IPS DF 6.9 (cell line): ENCODE data around the gene CACNA2D2.

Experiments
- DNase-seq: peaks from one replicate; pipeline ENCODE4 v3.0.0-alpha.2; 2013; ENCODE audit warnings: low read depth, low spot score
- H3K27ac ChIP-seq: one replicate; pipeline ENCODE4 v1.5.1; 2013; ENCODE audit warnings: low read length, control low read depth
- H3K27me3 ChIP-seq: 2 replicates; pipeline ENCODE4 v1.6.1; 2013; ENCODE audit warnings: mild to moderate bottlenecking, low read length; ENCODE audit not compliant: control insufficient read depth, insufficient read depth
- H3K36me3 ChIP-seq: 2 replicates; pipeline ENCODE4 v1.6.1; 2013; ENCODE audit warnings: low read length; ENCODE audit not compliant: control insufficient read depth, insufficient read depth
- H3K4me1 ChIP-seq: 2 replicates; pipeline ENCODE4 v1.6.1; 2013; ENCODE audit warnings: low read length; ENCODE audit not compliant: control insufficient read depth, insufficient read depth
- H3K4me3 ChIP-seq: 2 replicates; pipeline ENCODE4 v1.5.1; 2013; ENCODE audit warnings: mild to moderate bottlenecking, low read length
- H3K9me3 ChIP-seq: 2 replicates; pipeline ENCODE4 v1.6.1; 2013; ENCODE audit warnings: low read length, inconsistent platforms; ENCODE audit not compliant: control insufficient read depth, insufficient read depth
- WGBS: extraction: QIAGEN DNeasy Blood & Tissue Kit; methylation state at CpG from one replicate; pipeline ENCODE4 v1.1.7; 2013; ENCODE audit warnings: mixed read lengths, missing lambda C conversion rate; ENCODE audit not compliant: insufficient read length, insufficient coverage; 5-methylcytosine and 5-hydroxymethylcytosine counted together

CACNA2D2 gene

GRCh38 chr3:50325497-50326181 lies 177.8 kb downstream of the CACNA2D2 start:
- peaks cover 11% of the 10 kb centered on the region for H3K36me3 ChIP-seq
- no peak overlapping the region for H3K4me3 ChIP-seq
- WGBS: no CpG with 5 or more reads among the region's 11 CpGs
- H3K9me3 ChIP-seq: no peaks in the 10 kb centered on the region
- no peaks in the 10 kb centered on the region for H3K27me3 ChIP-seq
- no peak for DNase-seq
- H3K4me1 ChIP-seq: peaks cover 3% of the 10 kb centered on the region; the same call in 1 of the 2 replicates
- no peak overlapping the region for H3K27ac ChIP-seq

GRCh38 chr3:50325113-50325480 lies 178.3 kb downstream of the CACNA2D2 start:
- Histone ChIP-seq H3K4me3 (no peak overlapping the region), H3K4me1 (peaks cover 5% of the 10 kb centered on the region)

GRCh38 chr3:50324351-50325112 lies 178.9 kb downstream of the CACNA2D2 start:
- Histone ChIP-seq H3K27ac (no peak overlapping the region), H3K27me3 (no peaks in the 10 kb centered on the region), H3K9me3 (no peaks in the 10 kb centered on the region), H3K36me3 (peaks cover 4% of the 10 kb centered on the region), H3K4me3 (no peak overlapping the region), H3K4me1 (peaks cover 8% of the 10 kb centered on the region)
- no CpG with 5 or more reads among the region's 4 CpGs for WGBS
- DNase-seq: no peak

More at GRCh38 chr3:50325113-50325480, 178.3 kb downstream of the CACNA2D2 start:
- DNase-seq: no peak
- no CpG with 5 or more reads among the region's 2 CpGs for WGBS
- peaks cover 7% of the 10 kb centered on the region; the same call in 1 of the 2 replicates for H3K36me3 ChIP-seq
- no peaks in the 10 kb centered on the region for H3K9me3 ChIP-seq
- H3K27ac ChIP-seq: no peak overlapping the region
- no peaks in the 10 kb centered on the region for H3K27me3 ChIP-seq

GRCh38 chr3:50323614-50324199 lies 179.7 kb downstream of the CACNA2D2 start:
- no peaks in the 10 kb centered on the region for H3K27me3 ChIP-seq

GRCh38 chr3:50323092-50323600 lies 180.3 kb downstream of the CACNA2D2 start:
- no CpG with 5 or more reads among the region's 4 CpGs for WGBS
- Histone ChIP-seq H3K27ac (no peak overlapping the region), H3K9me3 (no peaks in the 10 kb centered on the region), H3K4me3 (no peak overlapping the region), H3K36me3 (peaks cover 18% of the 10 kb centered on the region), H3K4me1 (peaks cover 8% of the 10 kb centered on the region), H3K27me3 (no peaks in the 10 kb centered on the region)
- DNase-seq: no peak

More at GRCh38 chr3:50323614-50324199, 179.7 kb downstream of the CACNA2D2 start:
- Histone ChIP-seq H3K4me1 (peaks cover 8% of the 10 kb centered on the region), H3K4me3 (no peak overlapping the region), H3K9me3 (no peaks in the 10 kb centered on the region), H3K27ac (no peak overlapping the region), H3K36me3 (peaks cover 12% of the 10 kb centered on the region)
- DNase-seq: no peak
- no CpG with 5 or more reads among the region's 5 CpGs for WGBS

GRCh38 chr3:50322386-50323091 lies 180.9 kb downstream of the CACNA2D2 start, which contains the start of gene HYAL2:
TSS of gene HYAL2 (minus strand) at chr3:50322745. CDS start at chr3:50320489, 2,256 bp downstream.
- H3K27ac ChIP-seq: no peak within 1 kb of the TSS
- H3K4me1 ChIP-seq: peaks cover 8% of the 10 kb centered on the region
- no CpG with 5 or more reads among the region's 31 CpGs for WGBS
- H3K27me3 ChIP-seq: no peaks in the 10 kb centered on the region
- H3K9me3 ChIP-seq: no peaks in the 10 kb centered on the region
- DNase-seq: no peak
- peak within 1 kb of the TSS; percentile 85 for H3K4me3 ChIP-seq
- peaks cover 20% of the 10 kb centered on the region for H3K36me3 ChIP-seq

GRCh38 chr3:50322115-50322385 lies 181.4 kb downstream of the CACNA2D2 start:
- H3K4me1 ChIP-seq: peaks cover 8% of the 10 kb centered on the region
- peak overlapping the region; percentile 44 for H3K4me3 ChIP-seq
- no peaks in the 10 kb centered on the region for H3K9me3 ChIP-seq
- WGBS: no CpG with 5 or more reads among the region's 14 CpGs
- no peak for DNase-seq
- H3K36me3 ChIP-seq: peaks cover 24% of the 10 kb centered on the region
- H3K27ac ChIP-seq: no peak overlapping the region
- H3K27me3 ChIP-seq: no peaks in the 10 kb centered on the region

GRCh38 chr3:50321336-50322114 lies 181.9 kb downstream of the CACNA2D2 start:
- H3K36me3 ChIP-seq: peaks cover 27% of the 10 kb centered on the region
- peaks cover 8% of the 10 kb centered on the region for H3K4me1 ChIP-seq
- peak overlapping the region; percentile 85; the same call in 1 of the 2 replicates for H3K4me3 ChIP-seq
- H3K9me3 ChIP-seq: no peaks in the 10 kb centered on the region
- DNase-seq: no peak
- WGBS: no CpG with 5 or more reads among the region's 59 CpGs
- H3K27me3 ChIP-seq: no peaks in the 10 kb centered on the region
- no peak overlapping the region for H3K27ac ChIP-seq

- Histone ChIP-seq H3K4me1 (peaks cover 8% of the 10 kb centered on the region), H3K27me3 (no peaks in the 10 kb centered on the region)
- WGBS: no CpG with 5 or more reads among the region's 45 CpGs
Observed at GRCh38 chr3:50320853-50321335, 182.5 kb downstream of the CACNA2D2 start.

More at GRCh38 chr3:50320853-50321335, 182.5 kb downstream of the CACNA2D2 start:
- Histone ChIP-seq H3K36me3 (peaks cover 27% of the 10 kb centered on the region), H3K27ac (no peak overlapping the region), H3K9me3 (no peaks in the 10 kb centered on the region), H3K4me3 (peak overlapping the region; percentile 85; the same call in 1 of the 2 replicates)
- no peak for DNase-seq
